HS-5 (cell line): ENCODE data around the gene CDH13.

Source experiments
- DNase-seq: peaks from one replicate; pipeline ENCODE4 v3.0.0-alpha.2; 2012; ENCODE audit warnings: low read depth

Gene CDH13

DNA sequence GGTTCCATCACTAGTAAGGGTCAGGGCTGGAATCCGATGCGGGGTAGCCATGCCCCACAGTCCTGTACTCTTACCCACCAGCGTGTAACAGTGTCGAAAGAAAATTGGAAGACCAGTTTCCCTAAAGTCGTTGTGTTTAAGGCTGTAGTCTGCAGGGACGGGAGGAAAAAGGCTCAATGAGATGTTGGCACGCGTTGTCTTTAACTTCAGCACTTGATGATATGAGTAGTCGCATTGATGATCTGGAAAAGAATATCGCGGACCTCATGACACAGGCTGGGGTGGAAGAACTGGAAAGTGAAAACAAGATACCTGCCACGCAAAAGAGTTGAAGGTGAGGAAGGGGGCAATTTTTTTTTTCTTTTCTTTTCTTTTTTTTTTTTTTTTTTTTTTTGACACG, 1182.3 kb downstream of the CDH13 start:
- DNase-seq: no peak

DNA sequence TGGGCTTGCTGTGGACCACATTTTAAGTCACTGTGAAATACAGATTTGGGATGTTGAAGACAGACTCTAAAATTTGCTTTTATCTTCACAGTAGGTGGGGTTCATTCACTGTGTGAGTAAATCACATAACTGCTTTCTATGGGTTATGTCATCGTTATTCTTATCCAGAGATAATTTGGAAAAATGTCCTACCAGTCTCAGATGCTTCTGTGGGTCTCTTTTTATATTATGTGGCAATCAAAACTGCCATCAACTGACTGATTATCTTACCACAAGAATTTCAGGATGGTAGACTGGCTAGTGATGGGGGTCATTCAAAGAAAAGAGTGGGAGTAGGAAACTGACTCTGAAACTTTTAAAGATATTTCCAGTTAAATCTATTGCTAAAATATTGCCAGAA, 1184.1 kb downstream of the CDH13 start:
- DNase-seq: no peak

GRCh38 chr16:83813823-83814658, 1187.3 kb downstream of the CDH13 start:
- no peak for DNase-seq

DNA sequence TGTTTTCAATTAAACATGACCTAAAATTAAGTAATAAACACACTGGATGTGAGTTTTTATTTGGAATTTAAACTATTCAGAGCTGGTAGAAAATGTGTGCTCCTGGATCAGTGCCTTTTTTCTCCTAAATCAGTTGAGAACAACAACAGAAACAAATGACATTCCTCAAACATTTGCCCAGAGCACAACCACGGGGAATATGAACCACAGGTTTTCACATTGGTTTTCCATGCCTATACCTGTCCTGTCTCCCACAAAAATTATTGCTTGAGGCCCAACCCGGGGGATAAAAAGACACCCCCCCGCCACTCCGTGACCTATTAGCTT, 1187.9 kb downstream of the CDH13 start:
- DNase-seq: no peak

- no peak for DNase-seq
These were observed 1190.3 kb downstream of the CDH13 start for GRCh38 chr16:83817022-83817421.

GRCh38 chr16:83818276-83818675, 1191.5 kb downstream of the CDH13 start:
- no peak for DNase-seq

- DNase-seq: no peak
These were observed 1192.6 kb downstream of the CDH13 start for GRCh38 chr16:83819361-83819760.

DNA sequence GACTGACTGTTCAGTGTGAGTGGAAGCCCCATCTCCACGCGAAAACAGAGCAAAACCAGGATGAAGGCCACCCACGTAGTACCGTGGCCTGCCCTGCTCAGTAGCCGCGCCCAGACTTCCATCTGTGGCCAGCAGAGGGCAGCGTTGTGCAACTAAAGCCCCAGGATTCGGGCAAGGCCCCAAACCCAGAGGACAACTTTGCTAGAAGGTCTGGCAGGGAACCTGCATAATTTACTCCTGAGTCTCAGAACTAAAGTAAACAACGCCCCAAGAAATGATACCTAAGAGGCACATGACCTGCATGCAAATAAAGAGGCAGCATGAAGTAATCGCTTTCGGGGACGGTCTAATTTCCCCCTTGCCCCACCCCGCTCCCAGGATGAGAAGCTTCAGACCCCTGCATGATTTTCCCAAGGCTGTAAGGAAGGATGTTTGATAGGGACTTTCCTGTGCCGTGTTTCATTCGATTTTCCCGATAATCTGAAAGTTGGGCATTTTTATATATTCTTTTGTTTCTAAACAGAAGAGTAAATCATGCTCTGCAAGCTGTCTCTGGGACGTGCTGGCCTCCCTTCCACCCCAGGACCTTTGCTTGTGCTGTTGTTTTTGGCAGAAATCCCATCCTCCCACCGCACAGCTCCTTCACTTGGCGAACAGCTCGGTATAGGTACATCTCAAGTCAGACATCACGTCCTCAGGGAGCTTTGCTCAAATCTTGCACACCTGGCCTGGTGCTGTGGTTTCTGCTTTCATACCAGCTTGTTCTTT, 1199.6 kb downstream of the CDH13 start:
- DNase-seq: no peak

- DNase-seq: no peak
These were observed 1203.5 kb downstream of the CDH13 start for GRCh38 chr16:83830091-83830768.

GRCh38 chr16:83830769-83831455, 1204.1 kb downstream of the CDH13 start:
- no peak for DNase-seq

GRCh38 chr16:83831456-83831987, 1204.8 kb downstream of the CDH13 start:
- no peak for DNase-seq

- DNase-seq: no peak
These were observed 1207.2 kb downstream of the CDH13 start for GRCh38 chr16:83833921-83834320.

DNA sequence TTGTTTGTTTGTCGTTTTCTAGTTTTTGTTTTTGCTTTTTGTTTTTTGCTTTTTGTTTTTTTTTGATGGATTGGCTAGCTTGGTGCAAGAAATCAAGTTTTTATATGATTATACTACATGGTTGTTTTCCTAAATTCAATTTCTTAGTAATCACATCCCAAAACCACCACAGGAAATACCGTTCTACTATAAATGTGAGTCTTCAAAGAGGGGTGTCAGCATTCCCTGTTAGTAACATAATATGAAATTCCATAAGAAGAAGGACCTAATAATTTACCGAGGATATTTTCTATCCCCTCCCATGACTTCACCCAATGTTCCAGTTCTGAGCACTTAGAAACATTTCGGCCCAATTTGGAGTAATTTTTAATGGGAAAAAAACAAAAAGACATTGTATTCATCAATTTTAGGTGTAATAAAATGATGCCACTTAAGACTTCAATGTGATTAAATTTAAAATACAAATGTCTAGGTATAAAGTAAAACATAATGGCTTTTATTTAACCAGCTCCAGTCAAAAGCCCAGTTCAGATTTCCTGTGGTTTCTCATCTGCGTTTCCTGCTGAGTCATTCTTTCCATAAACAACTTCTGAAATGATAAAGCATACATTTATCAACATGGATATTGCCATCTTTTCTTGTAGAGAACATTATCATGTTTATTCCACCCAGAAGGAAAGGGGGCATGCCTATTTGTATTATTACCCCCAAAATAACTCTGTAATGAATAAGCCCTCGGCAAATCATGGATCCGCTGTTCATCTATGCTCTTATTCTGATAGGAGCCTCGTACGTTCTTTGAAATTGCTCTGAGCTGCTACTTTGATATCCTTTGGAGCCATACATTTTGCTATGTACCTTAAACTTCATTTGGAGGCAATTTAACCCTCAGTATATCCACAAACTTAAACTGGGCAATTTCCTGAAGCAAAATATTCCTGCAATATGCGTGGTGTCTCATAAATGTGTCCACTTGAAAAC, 1209.1 kb downstream of the CDH13 start:
- DNase-seq: peak; percentile 26

GRCh38 chr16:83837566-83837965, 1210.8 kb downstream of the CDH13 start:
- no peak for DNase-seq

- no peak for DNase-seq
These were observed 1211.4 kb downstream of the CDH13 start for GRCh38 chr16:83838151-83838550.

- DNase-seq: no peak
These were observed 1212.8 kb downstream of the CDH13 start for GRCh38 chr16:83839561-83839960.

DNA sequence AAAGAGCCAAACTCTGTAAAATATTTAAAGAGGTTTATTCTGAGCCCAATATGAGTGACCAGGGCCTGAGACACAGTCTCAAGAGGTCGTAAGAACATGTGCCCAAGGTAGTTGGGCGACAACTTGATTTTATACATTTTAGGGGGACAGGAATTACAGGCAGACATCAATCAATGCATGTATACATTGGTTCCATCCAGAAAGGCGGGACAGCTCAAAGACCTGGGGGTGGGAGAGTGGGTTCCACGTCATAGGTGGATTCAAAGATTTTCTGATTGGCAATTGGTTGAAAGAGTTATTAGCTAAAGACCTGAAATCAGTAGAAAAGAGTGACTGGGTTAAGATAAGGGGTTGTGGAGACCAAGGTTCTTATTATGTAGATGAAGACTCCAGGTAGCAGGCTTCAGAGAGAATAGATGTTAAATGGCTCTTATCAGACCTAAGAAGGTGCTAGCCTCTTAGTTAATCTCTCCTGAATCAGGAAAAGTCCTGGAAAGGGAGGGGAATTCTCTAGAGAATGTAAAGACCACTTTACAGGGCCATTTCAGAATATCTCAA, 1213.4 kb downstream of the CDH13 start:
- no peak for DNase-seq

DNA sequence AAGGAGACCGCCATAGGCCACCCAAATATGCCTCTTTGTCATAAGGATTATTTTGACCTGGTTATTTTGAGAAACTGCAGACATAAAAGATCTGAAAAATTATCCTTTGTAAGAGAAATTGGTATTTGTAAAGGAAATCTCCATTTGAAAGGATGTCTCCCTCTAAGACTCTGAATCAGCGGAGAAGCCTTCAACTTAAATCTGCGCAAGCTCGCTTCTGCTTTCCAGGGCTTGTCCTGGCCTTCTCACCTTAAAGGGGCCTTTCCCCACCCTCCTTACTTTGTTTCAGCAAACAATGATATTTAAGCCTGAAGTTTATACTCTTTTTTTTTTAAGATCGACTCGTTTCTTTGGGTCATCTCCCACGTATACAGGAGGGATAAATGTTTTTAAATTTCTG, 1215.5 kb downstream of the CDH13 start:
- DNase-seq: no peak

GRCh38 chr16:83842756-83843507, 1216.2 kb downstream of the CDH13 start:
- DNase-seq: no peak

DNA sequence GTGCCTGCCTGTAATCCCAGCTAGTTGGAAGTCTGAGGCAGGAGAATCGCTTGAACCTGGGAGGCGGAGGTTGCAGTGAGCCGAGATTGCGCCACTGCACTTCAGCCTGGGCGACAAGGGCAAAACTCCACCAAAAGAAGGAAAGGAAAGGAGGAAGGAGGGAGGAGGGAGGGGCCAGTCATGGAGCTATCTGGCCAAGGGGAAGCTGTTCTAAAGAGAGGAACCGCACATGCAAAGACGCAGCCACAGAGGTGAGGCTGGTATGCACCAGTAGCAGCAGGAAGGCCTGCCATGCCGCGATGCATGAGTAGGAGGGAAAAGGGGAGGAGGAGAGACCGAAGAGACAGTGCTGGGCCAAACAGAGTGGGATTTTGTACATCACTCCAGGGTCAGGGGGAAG, 1216.9 kb downstream of the CDH13 start:
- no peak for DNase-seq
